Left lobe of liver (tissue), 2 donors: Measurements from ENCODE around the gene LONP1. TPM values are rescaled to one million over a fixed set of nuclear protein-coding genes. Genes with fewer than 3 reads are reported as not detected.

Source experiments
- ATAC-seq: fragments of 200-7000 bp; cut with Tn5 transposase; one replicate; pipeline ENCODE4 v1.9.1; 2020; ENCODE audit warnings: mild to moderate bottlenecking, moderate library complexity
- DNase-seq: peaks from one replicate; pipeline ENCODE4 v3.0.0-alpha.2; 2020; ENCODE audit warnings: low spot score
- total RNA-seq: library from RNA; stranded (reverse); gene quantifications from one replicate; pipeline ENCODE4 v1.2.1, GENCODE V29; 2021
- donor health status: DM: no; HTN: no; CAD: no; lungs with moderate emphysema.
- donor health status: DM: no; HTN: yes; CAD: no.

The LONP1 gene
- total RNA-seq, 1 donor from 2014 or later, result 68.7 TPM

DNA sequence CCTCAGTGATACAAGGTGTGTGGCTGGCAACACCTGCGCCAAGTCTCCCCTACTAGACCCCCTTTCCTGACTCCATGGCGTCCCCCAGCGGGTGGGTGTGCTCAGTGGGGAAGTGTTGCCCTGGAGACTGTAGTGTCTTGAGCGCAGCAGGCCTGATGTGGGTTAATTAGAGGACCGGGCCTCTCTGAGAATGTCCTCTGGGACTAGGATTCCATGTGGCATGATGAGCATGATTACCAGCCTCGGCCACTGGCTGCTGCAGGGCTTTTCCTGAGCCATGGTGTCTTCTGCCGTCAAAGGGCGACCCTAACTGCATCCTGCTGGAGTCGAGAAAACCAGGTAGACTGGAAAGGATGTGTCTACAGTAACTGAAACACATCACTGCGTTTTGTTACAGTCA is 67.7 kb downstream of the LONP1 start:
- DNase-seq (no peak), ATAC-seq (no peak)

DNA sequence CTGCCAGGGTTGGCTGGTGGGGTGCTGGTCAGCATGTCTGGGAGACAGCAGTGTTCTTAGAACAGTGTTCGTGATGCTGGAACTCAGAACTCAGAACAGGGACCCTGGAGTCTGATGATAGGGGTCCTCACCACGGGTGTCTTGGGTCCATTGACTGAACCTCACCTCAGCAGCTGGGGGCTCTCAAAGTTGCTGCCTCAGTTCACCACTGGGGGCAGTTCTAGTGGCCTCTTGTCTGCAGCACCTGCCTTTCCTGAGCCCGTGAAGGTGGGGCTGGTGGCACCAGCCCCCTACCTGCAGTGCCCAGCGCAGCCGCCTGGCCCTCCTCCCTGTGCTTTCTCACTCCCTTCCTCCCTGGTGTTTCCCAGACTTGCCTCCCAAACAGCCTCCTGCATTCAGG is 68.6 kb downstream of the LONP1 start:
- DNase-seq (no peak), ATAC-seq (no peak)

DNA sequence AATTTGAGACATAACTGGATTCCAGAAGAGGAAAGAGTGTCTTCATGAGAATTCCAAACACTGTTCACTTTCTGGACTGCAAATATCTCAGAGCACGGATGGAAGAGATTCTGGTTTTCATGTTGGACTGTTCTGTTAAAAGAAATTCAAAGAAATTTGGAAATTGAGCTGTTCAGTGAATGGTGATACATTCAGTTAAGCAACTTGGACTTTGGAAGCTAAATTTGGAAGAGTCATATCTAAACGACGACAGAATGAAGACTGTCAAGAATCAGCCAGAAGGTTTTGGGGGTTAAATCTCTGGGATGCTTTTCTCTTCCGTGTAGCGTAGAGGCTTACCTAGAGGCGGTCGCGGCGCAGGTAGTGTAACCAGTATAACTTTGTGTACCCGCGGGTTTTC is 71.5 kb downstream of the LONP1 start:
- DNase-seq, result no peak
- ATAC-seq, result peak; percentile 69

DNA sequence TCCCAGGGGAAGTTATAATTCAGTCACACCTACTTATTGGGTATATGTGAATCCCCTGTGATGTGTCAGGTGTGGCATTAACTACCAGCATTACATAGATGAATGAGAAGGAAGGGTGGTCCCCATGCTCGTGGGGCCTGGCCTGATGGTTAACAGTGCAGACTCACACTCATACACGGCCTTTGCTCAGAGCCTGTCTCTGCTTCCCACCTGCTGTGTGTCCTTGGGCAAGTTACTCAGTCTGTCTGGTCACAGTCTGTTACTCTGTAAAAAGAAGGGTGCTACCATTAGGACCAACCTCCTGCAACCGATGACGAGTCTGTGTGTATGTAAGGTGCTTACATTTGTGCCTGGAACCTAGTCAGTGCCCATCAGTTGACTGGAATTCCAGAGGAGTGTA is 73.2 kb downstream of the LONP1 start:
- DNase-seq (no peak), ATAC-seq (no peak)

DNA sequence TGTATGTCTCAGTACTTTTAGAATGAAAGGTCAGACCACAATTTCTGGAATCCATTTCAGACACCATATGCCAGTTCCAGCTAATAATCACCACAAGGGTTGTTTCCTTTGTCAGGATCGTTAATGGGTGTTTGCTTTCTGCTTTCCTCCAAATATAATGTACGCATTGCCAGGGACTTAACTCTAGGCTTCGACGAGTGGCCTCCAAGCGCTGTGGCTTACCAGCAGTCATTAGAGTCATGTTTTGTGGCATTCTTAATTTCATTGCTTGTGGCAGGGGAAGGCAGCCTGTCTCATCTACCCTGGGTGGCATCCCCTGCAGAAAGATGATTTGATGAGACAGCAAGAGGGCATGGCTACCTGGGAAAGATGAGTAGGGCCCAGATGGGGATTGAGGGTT is 74.5 kb downstream of the LONP1 start:
- DNase-seq (no peak), ATAC-seq (no peak)

DNA sequence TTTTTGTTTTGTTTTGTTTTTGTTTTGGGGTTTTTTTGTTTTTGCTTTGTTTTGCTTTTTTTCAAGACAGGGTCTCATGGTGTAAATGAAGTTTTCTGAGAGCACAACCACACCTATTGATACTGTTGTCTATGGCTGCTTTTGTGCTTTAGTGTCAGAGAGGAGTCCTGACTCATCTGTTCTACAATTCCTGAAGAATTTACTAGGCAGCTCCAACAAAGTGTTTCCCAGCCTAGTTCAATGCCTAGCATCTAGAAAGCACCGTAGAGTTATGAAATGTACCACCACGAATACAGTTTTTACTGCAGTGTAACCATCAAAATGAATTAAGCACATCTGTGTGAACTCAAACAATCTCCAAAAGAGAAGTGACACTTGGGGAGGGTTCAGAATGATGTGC is 75.9 kb downstream of the LONP1 start:
- ATAC-seq (no peak), DNase-seq (no peak)

DNA sequence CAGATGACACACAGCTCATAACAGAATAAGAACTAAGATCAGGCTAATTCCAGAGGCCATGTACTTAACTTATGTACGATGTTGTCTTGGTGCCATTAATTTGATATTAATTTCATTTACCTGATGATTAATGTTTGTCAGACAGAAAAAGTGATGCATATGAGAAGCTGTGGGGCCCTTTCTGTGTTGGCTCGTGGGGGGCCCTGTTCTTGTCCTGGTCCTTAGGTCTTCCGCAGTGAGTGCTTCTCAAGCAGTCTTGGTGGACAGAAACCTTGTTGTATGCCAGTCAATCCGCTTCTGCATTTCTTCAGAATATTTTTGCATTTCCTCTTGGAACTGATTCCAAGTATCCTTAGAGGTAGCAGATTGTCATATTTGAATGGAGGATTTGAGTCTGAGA is 76.9 kb downstream of the LONP1 start:
- DNase-seq (no peak), ATAC-seq (no peak)

DNA sequence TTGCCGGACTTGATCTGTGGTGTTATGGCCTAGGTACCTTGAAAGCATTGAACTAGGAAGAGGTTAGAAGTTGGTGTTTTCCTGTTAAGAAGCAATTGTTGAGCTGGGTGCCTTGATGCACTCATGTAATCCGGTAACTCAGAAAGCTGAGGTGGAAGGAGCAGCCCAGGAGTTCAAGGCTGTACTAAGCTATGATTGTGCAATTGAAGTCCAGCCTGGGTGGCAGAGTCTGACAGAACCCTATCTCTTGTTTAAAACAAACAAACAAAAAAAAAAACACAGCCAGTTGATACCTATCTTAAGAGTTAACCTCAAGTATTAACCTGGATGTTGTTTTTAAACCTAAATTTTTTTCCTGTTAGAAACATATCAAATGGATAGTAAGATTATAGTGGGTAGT is 77.7 kb downstream of the LONP1 start:
- ATAC-seq (peak; percentile 84), DNase-seq (peak; percentile 60)

Other genes starting within 250 kb of the LONP1 start
- not detected for gene TINCR, start 152.2 kb downstream of the LONP1 start, total RNA-seq
- 49.4 TPM for gene SAFB2, start 97.4 kb downstream of the LONP1 start, total RNA-seq
- gene SAFB, start 97.1 kb downstream of the LONP1 start, total RNA-seq, result 48.6 TPM
- 38.4 TPM for gene MICOS13, start 39.6 kb downstream of the LONP1 start, total RNA-seq
- 4.1 TPM for gene HSD11B1L, start 39.1 kb downstream of the LONP1 start, total RNA-seq
- gene RPL36, start 29.9 kb downstream of the LONP1 start, total RNA-seq, result 241 TPM
- not detected for gene CATSPERD, start 491 bp upstream of the LONP1 start, total RNA-seq
- gene PRR22, start 64.6 kb upstream of the LONP1 start, total RNA-seq, result 3.0 TPM
- 18.8 TPM for gene DUS3L, start 71.0 kb upstream of the LONP1 start, total RNA-seq
- gene NRTN, start 84.9 kb upstream of the LONP1 start, total RNA-seq, result 16.7 TPM
- 3.0 TPM for gene FUT6, start 119.6 kb upstream of the LONP1 start, total RNA-seq
- gene FUT3, start 131.3 kb upstream of the LONP1 start, total RNA-seq, result 0.93 TPM
- 0.40 TPM for gene FUT5, start 150.4 kb upstream of the LONP1 start, total RNA-seq
- 164 TPM for gene NDUFA11, start 183.6 kb upstream of the LONP1 start, total RNA-seq
- 3.9 TPM for gene VMAC, start 184.7 kb upstream of the LONP1 start, total RNA-seq
- 11.5 TPM for gene CAPS, start 194.1 kb upstream of the LONP1 start, total RNA-seq